Liver (tissue), 9 donors: ENCODE results near the gene COLEC12. TPM values are rescaled to one million over a fixed set of nuclear protein-coding genes. Genes with fewer than 3 reads are reported as not detected.

Experiments used
- DNase-seq: peaks from one replicate; pipeline ENCODE4 v3.0.0-alpha.2; 2017; ENCODE audit warnings: low spot score
- H3K27ac ChIP-seq, 2 donors: one replicate each; pipeline ENCODE4 v1.7.0; 2013; ENCODE audit warnings: inconsistent platforms in 2 of 2, low read length in 2 of 2, control low read depth in 1 of 2, low read depth in 1 of 2, mild to moderate bottlenecking in 1 of 2
- H3K27me3 ChIP-seq, 4 donors: one replicate each; pipeline versions ENCODE4 v1.6.1 to v1.7.0; 2013; ENCODE audit warnings: low read length in 3 of 4, inconsistent platforms in 1 of 4, mild to moderate bottlenecking in 1 of 4, moderate library complexity in 1 of 4; ENCODE audit not compliant: control insufficient read depth in 4 of 4, insufficient read depth in 4 of 4
- H3K36me3 ChIP-seq, 4 donors: one replicate each; pipeline versions ENCODE4 v1.6.1 to v1.7.0; 2013; ENCODE audit warnings: low read length in 3 of 4, mild to moderate bottlenecking in 3 of 4, low read depth in 1 of 4, moderate library complexity in 1 of 4; ENCODE audit not compliant: control insufficient read depth in 4 of 4, insufficient read depth in 3 of 4
- H3K4me1 ChIP-seq, 4 donors: one replicate each; pipeline versions ENCODE4 v1.6.1 to v1.7.0; 2013; ENCODE audit warnings: low read length in 3 of 4, mild to moderate bottlenecking in 3 of 4, moderate library complexity in 1 of 4; ENCODE audit not compliant: control insufficient read depth in 4 of 4, insufficient read depth in 4 of 4
- H3K4me3 ChIP-seq, 3 donors: one replicate each; pipeline versions ENCODE4 v1.6.1 to v1.7.0; 2013; ENCODE audit warnings: low read length in 3 of 3, control low read depth in 1 of 3, low read depth in 1 of 3, mild to moderate bottlenecking in 1 of 3
- H3K9ac ChIP-seq, 2 donors: one replicate each; pipeline ENCODE4 v1.7.0; 2013; ENCODE audit warnings: low read length in 2 of 2, mild to moderate bottlenecking in 2 of 2, moderate library complexity in 2 of 2, control low read depth in 1 of 2, low read depth in 1 of 2
- H3K9me3 ChIP-seq, 4 donors: one replicate each; pipeline versions ENCODE4 v1.6.1 to v1.7.0; 2013; ENCODE audit warnings: low read length in 3 of 4; ENCODE audit not compliant: control insufficient read depth in 4 of 4
- FOXA2 ChIP-seq: IDR thresholded peaks from 2 replicates; pipeline ENCODE4 v1.6.1; 2016; ENCODE audit warnings: antibody characterized with exemption
- JUND ChIP-seq, 2 donors: IDR thresholded peaks; 2 replicates each; pipeline ENCODE4 v1.6.1; 2016; ENCODE audit warnings: antibody characterized with exemption in 2 of 2
- NR2F2 ChIP-seq: IDR thresholded peaks from 2 replicates; pipeline ENCODE4 v1.6.1; 2016; ENCODE audit warnings: antibody characterized with exemption
- RAD21 ChIP-seq, 2 donors: IDR thresholded peaks; 2 replicates each; pipeline ENCODE4 v1.6.1; 2016; ENCODE audit warnings: antibody characterized with exemption in 2 of 2, mild to moderate bottlenecking in 2 of 2
- RXRA ChIP-seq, 2 donors: IDR thresholded peaks; 2 replicates each; pipeline ENCODE4 v1.6.1; 2017 to 2018; ENCODE audit warnings: antibody characterized with exemption in 2 of 2, mild to moderate bottlenecking in 1 of 2
- TAF1 ChIP-seq: conservative IDR thresholded peaks from 2 replicates; pipeline ENCODE4 v1.6.1; 2016; ENCODE audit warnings: antibody characterized with exemption, mild to moderate bottlenecking
- YY1 ChIP-seq: IDR thresholded peaks from 2 replicates; pipeline ENCODE4 v1.6.1; 2016; ENCODE audit warnings: antibody characterized with exemption, mild to moderate bottlenecking
- WGBS: extraction: QIAGEN DNeasy Blood & Tissue Kit; methylation state at CpG from one replicate; pipeline ENCODE4 v1.1.7; 2013; 5-methylcytosine and 5-hydroxymethylcytosine counted together
- polyA plus RNA-seq, 2 donors: library from polyadenylated mRNA; stranded (reverse) in 1 of 2; unstranded in 1 of 2; fragments of 200-250 nt in 1 of 2; fragments of >200 nt in 1 of 2; fragmentation: Nextera tagmentation in 1 of 2; extraction: Ambion mirVana in 1 of 2; gene quantifications; one replicate each; pipeline versions ENCODE4 v1.2.1 to v1.2.3, GENCODE V29; 2013 to 2015
- total RNA-seq, 2 donors: library from RNA; depleted of rRNA; stranded (reverse); fragments of >200 nt; gene quantifications; one replicate each; pipeline ENCODE4 v1.2.3, GENCODE V29; 2014
- TF ChIP-seq, protein P1 (sequence below): IDR thresholded peaks from 2 replicates; pipeline ENCODE4 v1.6.1; 2016; ENCODE audit warnings: antibody characterized with exemption
- TF ChIP-seq, protein P2 (sequence below): IDR thresholded peaks from 2 replicates; pipeline ENCODE4 v1.6.1; 2016; ENCODE audit warnings: antibody characterized with exemption, mild to moderate bottlenecking
- TF ChIP-seq, protein P3 (sequence below): fragments of 150-350 bp; IDR thresholded peaks from 2 replicates; pipeline ENCODE4 v1.5.1; 2017; ENCODE audit warnings: improper control_type of control experiment, low read depth, low read length; ENCODE audit not compliant: missing input control
- donor health status: healthy.
- donor health status: healthy.
- donor health status: healthy.
- donor health status: healthy.
- donor health status: healthy.

The COLEC12 gene
- total and polyA plus RNA-seq, 4 donors, result 0.03 to 1.6 (median 0.28) TPM

DNA sequence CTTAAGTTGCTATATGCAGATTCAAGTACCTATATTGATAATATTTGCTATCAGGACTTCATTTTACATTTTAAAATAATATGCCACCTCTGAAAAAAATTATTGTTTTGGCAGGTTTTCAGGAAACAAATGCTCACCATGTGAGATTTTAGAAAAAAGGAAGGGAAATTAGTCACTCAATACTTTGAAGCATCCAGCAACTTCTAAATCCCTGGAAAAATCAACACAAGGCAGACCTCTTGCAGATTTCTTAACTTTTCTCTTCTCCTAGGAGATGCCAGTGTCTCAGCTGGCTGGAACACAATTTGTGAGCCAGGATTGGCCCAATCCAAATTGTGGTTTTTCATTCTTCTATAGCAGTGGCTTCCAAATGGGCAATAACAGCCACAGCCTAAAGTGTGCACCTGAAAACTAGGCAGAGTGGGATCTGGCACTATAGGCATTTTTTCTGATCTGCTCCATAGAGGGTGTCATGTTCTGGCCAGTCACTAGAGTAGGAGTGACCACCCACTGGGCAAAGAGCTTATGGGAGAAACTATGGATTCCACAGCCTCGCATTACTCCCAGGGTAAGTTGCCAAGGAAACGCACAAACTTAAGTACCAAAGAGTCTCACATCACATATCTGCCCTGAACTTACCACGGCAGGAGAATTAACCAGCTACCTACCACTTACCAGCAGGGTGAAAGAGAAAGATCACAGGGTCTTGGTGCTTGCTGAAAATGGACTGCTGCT lies 204.6 kb downstream of the COLEC12 start:
- TF ChIP-seq RXRA (IDR thresholded peaks at IDR 0.05) (no peak), RAD21 (IDR thresholded peaks at IDR 0.05) (no peak), FOXA2 (no peak)
- DNase-seq, result no peak
- Histone ChIP-seq H3K36me3 (no peaks in the 10 kb centered on the region), H3K9me3 (no peaks in the 10 kb centered on the region), H3K27me3 (no peaks in the 10 kb centered on the region), H3K27ac (no peak overlapping the region), H3K4me1 (no peaks in the 10 kb centered on the region), H3K4me3 (no peak overlapping the region), H3K9ac (no peak overlapping the region)
- WGBS, result 70% methylated on average over 3 of the region's 3 CpGs

DNA sequence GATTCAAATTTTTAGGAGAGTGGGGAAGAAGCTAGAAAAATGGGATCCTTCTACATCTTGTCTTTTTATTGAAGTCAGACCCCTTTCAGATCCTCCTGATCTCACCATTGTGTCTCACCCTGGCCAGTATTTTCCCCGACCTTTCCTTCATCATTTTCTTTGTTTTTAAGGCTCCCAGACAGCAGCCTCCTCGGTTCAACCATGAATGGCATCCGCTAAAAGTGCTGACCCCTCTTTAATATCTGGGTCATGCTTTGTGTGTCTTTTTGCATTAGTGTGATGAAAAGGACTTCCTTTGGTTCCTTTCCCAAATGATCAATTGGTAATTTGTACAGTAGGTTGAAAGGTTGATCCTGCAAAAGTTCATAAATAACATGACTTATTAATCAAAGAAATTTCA lies 205.9 kb downstream of the COLEC12 start:
- 77% methylated on average over 3 of the region's 3 CpGs for WGBS
- TF ChIP-seq, protein P1, sequence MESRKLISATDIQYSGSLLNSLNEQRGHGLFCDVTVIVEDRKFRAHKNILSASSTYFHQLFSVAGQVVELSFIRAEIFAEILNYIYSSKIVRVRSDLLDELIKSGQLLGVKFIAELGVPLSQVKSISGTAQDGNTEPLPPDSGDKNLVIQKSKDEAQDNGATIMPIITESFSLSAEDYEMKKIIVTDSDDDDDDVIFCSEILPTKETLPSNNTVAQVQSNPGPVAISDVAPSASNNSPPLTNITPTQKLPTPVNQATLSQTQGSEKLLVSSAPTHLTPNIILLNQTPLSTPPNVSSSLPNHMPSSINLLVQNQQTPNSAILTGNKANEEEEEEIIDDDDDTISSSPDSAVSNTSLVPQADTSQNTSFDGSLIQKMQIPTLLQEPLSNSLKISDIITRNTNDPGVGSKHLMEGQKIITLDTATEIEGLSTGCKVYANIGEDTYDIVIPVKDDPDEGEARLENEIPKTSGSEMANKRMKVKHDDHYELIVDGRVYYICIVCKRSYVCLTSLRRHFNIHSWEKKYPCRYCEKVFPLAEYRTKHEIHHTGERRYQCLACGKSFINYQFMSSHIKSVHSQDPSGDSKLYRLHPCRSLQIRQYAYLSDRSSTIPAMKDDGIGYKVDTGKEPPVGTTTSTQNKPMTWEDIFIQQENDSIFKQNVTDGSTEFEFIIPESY, result no peak
- no peaks in the 10 kb centered on the region for H3K4me1 ChIP-seq
- no peak overlapping the region for H3K27ac ChIP-seq
- no peak overlapping the region for H3K4me3 ChIP-seq
- H3K36me3 ChIP-seq, result no peaks in the 10 kb centered on the region
- H3K9me3 ChIP-seq, result no peaks in the 10 kb centered on the region
- DNase-seq, result no peak
- no peak overlapping the region for H3K9ac ChIP-seq
- no peaks in the 10 kb centered on the region for H3K27me3 ChIP-seq

DNA sequence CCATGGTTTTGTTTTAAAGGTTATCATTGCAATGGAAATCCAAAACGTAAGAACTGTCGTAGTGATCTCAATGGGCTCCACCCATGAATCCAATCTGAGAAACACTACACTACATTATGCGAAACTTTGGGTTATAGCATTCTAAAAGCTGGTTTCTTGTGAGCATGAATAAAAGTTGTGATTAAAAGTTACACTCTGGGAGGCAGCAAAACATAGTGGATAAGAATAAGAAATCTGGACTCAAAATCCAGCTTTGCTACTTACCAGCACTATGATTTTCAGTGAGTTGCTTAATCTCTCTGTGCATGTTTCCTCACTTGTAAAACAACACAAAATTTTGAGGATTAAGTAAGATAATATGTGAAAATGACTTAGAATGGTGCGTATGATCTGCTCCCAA lies 207.0 kb downstream of the COLEC12 start:
- no peak for DNase-seq
- H3K36me3 ChIP-seq, result no peaks in the 10 kb centered on the region
- WGBS, result 87% methylated on average over 4 of the region's 4 CpGs
- H3K27me3 ChIP-seq, result no peaks in the 10 kb centered on the region
- H3K27ac ChIP-seq, result no peak overlapping the region
- H3K9ac ChIP-seq, result no peak overlapping the region
- H3K9me3 ChIP-seq, result no peaks in the 10 kb centered on the region
- no peak overlapping the region for H3K4me3 ChIP-seq
- TF ChIP-seq, protein P2, sequence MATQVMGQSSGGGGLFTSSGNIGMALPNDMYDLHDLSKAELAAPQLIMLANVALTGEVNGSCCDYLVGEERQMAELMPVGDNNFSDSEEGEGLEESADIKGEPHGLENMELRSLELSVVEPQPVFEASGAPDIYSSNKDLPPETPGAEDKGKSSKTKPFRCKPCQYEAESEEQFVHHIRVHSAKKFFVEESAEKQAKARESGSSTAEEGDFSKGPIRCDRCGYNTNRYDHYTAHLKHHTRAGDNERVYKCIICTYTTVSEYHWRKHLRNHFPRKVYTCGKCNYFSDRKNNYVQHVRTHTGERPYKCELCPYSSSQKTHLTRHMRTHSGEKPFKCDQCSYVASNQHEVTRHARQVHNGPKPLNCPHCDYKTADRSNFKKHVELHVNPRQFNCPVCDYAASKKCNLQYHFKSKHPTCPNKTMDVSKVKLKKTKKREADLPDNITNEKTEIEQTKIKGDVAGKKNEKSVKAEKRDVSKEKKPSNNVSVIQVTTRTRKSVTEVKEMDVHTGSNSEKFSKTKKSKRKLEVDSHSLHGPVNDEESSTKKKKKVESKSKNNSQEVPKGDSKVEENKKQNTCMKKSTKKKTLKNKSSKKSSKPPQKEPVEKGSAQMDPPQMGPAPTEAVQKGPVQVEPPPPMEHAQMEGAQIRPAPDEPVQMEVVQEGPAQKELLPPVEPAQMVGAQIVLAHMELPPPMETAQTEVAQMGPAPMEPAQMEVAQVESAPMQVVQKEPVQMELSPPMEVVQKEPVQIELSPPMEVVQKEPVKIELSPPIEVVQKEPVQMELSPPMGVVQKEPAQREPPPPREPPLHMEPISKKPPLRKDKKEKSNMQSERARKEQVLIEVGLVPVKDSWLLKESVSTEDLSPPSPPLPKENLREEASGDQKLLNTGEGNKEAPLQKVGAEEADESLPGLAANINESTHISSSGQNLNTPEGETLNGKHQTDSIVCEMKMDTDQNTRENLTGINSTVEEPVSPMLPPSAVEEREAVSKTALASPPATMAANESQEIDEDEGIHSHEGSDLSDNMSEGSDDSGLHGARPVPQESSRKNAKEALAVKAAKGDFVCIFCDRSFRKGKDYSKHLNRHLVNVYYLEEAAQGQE, result no peak
- TF ChIP-seq RXRA (IDR thresholded peaks at IDR 0.05) (no peak), FOXA2 (no peak), NR2F2 (no peak), YY1 (no peak), JUND (IDR thresholded peaks at IDR 0.05) (no peak), TAF1 (no peak), RAD21 (IDR thresholded peaks at IDR 0.05) (no peak)
- TF ChIP-seq, protein P3, sequence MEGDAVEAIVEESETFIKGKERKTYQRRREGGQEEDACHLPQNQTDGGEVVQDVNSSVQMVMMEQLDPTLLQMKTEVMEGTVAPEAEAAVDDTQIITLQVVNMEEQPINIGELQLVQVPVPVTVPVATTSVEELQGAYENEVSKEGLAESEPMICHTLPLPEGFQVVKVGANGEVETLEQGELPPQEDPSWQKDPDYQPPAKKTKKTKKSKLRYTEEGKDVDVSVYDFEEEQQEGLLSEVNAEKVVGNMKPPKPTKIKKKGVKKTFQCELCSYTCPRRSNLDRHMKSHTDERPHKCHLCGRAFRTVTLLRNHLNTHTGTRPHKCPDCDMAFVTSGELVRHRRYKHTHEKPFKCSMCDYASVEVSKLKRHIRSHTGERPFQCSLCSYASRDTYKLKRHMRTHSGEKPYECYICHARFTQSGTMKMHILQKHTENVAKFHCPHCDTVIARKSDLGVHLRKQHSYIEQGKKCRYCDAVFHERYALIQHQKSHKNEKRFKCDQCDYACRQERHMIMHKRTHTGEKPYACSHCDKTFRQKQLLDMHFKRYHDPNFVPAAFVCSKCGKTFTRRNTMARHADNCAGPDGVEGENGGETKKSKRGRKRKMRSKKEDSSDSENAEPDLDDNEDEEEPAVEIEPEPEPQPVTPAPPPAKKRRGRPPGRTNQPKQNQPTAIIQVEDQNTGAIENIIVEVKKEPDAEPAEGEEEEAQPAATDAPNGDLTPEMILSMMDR, result no peak
- H3K4me1 ChIP-seq, result no peaks in the 10 kb centered on the region
